ENCODE data around the gene CLEC4M.
"Not testable (repeated sequence)": the region's sequence is repeated elsewhere in the genome, so short reads cannot be mapped to it uniquely, and the experiment has no call there.

Gene CLEC4M

DNA sequence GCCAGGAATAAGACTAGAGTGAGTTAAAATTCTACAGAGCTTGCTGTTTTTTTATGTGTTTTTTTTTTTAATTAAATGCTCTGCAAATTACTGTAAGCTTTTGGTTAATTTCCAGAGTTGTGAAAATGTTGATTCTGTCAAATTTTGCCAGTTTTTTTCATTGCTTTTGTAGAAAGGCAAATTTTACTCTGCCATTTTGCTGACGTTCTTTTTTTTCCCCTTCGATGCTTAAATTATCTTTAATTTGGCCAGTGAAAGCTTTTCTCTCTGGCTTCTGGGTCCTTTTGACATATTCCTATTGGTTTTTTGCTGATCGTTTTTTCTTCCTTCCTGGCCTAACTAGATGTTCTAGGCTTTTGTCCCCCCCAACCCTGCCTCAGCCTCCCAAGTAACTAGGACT, 43.2 kb downstream of the CLEC4M start:
- no peak for DNase-seq (ENCODE audit: low read depth, low spot score)

GRCh38 chr19:7806876-7807275, 43.8 kb downstream of the CLEC4M start:
- DNase-seq (ENCODE audit: low read depth, low spot score), result no peak

DNA sequence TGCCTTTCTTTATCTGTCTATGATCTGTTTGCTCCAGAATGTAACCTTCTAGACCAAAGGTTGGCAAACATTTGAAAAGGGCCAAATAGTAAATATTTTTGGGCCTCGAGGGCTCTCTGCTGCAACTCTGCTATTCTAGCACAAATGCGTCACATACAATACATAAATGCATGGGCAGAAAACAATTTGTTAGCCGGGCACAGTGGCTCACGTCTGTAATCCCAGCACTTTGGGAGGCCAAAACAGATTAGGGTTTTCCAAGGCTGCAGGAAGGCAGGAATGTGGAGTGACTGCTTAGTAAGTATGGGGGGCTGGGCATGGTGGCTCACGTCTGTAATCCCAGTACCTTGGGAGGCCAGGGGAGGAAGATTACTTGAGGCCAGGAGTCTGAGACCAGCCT, 45.1 kb downstream of the CLEC4M start:
- no peak for DNase-seq (ENCODE audit: low read depth, low spot score)

DNA sequence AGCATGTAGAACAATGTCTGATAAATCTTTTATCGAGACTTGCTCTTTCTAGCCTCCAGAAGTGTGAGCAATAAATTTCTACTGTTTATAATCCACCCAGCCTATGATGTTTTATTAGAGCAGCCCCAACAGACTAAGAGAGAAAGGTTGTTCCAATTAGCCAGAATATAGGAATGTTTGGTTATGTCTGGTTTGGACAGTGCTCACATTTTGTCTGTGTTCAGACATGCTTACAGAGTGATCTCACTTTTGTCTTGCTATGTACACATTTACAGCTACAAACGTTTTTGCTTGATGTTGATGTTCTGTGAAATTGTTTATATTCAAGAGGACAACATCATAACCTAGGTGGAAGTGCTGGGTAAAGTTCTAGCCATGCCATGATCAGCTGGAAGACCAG, 48.9 kb downstream of the CLEC4M start:
- DNase-seq (ENCODE audit: low read depth, low spot score), result no peak

- no peak for DNase-seq (ENCODE audit: low read depth, low spot score)
Measured at GRCh38 chr19:7815325-7815724, 52.3 kb downstream of the CLEC4M start.

- not testable (repeated sequence) for DNase-seq (ENCODE audit: low read depth, low spot score)
Measured at GRCh38 chr19:7816040-7816439, 53.0 kb downstream of the CLEC4M start.

- DNase-seq (ENCODE audit: low read depth, low spot score), result no peak
Measured at GRCh38 chr19:7817801-7818200, 54.8 kb downstream of the CLEC4M start.

GRCh38 chr19:7818806-7819205, 55.8 kb downstream of the CLEC4M start:
- no peak for DNase-seq (ENCODE audit: low read depth, low spot score)

Measured in iPS DF 19.7 (cell line).